Measurements from ENCODE around the gene TGFB2.

TGFB2 gene

DNA sequence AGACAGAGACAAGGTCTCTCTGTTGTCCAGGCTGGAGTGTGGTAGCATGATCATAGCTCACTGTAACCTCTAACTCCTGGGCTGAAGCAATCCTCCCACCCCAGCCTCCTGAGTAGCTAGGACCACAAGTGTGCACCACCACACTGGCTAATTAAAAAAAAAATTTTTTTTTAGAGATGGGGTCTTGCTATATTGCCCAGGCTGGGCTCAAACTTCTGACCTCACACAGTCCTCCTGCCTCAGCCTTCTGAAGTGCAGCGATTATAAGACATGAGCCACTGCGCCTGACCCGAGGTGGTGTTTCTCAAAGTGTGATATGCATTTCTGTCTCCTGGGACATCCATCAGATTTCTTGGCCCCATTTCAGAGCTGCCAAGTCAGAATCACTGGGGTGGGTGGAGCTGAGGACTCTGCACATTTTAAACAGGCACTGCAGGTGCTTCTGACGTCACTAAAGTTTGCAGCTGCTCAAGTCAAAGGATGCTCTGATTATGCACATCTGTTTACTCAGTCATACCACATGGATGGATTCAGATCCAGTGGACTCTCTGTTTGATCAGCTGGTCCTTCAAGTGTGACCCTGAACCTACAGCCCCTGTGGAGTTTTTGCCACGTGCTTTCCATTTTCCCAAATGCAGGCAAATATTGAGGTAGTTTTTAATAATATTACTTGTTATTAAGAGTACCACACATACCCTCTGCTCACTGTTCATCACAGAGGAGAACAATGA lies 21.4 kb downstream of the TGFB2 start:
- Histone ChIP-seq H3K4me1 (peaks cover 17% of the 10 kb centered on the region), H3K4me2 (peak overlapping the region; percentile 29), H4K20me1 (no peaks in the 10 kb centered on the region), H3K36me3 (no peaks in the 10 kb centered on the region), H3K9me3 (no peaks in the 10 kb centered on the region), H3K9ac (no peak overlapping the region), H3K27me3 (no peaks in the 10 kb centered on the region), H3K27ac (no peak overlapping the region), H3K4me3 (no peak overlapping the region)
- no peak for TF ChIP-seq Cebpa-rat (IDR thresholded peaks at IDR 0.05)

DNA sequence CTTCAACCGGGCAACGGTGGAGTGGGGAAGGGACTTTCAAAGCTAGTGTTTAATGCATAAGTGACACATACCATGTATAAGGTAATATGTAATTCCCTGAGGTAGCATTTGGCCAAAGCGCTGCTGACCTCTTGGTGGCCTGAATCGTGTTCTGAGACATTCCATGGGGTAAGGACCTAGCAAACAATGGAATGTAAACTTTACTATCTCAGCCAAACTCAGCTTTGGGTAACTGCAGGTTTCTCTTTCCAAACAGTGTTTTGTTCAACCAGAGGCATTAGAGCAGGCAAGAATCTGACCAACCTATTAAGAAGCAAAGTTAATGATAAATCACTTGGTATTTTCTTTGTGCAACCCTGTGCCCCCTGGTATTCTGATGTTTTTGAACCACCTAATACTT lies 22.0 kb downstream of the TGFB2 start:
- Histone ChIP-seq H3K36me3 (no peaks in the 10 kb centered on the region), H3K4me3 (no peak overlapping the region), H3K9me3 (no peaks in the 10 kb centered on the region), H3K4me2 (peak overlapping the region; percentile 29; the same call in 1 of the 2 replicates), H4K20me1 (no peaks in the 10 kb centered on the region), H3K4me1 (peaks cover 13% of the 10 kb centered on the region), H3K27me3 (no peaks in the 10 kb centered on the region), H3K27ac (no peak overlapping the region), H3K9ac (no peak overlapping the region)
- TF ChIP-seq Cebpa-rat (IDR thresholded peaks at IDR 0.05): no peak

DNA sequence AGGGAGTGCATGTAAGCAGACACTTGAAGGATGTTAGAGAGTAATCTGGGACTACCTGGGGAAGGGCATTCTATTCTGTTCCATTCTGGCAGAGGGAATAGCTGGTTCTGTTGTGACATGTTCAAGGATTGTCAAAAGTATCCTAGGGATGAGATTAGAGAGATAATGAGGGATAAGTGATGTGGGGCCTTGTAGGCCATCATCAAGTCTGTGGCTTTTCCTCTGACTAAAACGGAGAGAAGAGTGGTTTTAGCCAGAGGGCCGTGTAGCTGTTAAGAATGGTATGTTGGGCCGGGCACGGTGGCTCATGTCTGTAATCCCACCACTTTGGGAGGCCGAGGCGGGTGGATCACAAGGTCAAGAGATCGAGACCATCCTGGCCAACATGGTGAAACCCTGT lies 23.6 kb downstream of the TGFB2 start:
- Histone ChIP-seq H3K36me3 (no peaks in the 10 kb centered on the region), H3K9ac (no peak overlapping the region), H3K9me3 (no peaks in the 10 kb centered on the region), H3K4me3 (no peak overlapping the region), H3K27ac (no peak overlapping the region), H3K4me1 (peaks cover 13% of the 10 kb centered on the region), H3K4me2 (no peak overlapping the region), H3K27me3 (no peaks in the 10 kb centered on the region), H4K20me1 (no peaks in the 10 kb centered on the region)
- TF ChIP-seq Cebpa-rat (IDR thresholded peaks at IDR 0.05): no peak

DNA sequence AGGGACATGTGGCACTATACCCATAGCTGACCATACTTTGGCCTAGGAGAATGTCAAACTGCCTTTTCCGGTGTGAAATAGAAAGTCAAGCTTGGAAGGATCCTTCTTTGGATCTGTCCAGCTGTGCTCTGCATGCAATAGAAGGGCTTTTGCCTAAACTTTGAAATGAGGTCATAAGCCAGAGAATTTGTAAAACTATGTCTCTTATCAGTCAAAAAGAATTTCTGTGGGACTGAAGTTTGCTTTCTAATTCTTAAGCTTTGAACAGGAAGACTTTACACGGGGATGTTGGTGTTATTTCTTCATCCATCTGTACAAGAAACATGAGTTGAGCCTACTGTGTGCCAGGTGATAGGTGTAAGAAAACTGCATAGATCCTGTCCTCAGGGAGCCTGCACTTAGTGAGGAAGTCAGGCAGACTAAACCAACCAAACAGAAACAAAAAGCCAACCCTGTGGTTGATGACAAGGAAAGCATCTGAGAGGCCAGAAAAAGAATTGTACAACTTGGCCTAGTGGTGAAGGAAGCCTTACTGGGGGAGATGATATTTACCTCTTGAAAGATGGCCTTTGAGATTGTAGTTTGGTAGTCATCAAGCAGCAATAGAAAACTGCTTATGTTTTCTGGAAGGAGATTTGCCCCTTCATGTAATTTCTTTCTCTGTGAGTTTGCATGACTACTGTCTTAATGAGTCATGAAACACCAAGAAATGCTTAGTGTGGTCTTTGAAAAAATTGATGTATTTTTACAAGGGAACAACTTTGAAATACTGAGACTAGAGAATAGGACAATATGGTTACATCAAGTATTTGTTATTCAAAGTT lies 24.8 kb downstream of the TGFB2 start:
- no peak overlapping the region for H3K9ac ChIP-seq
- H3K27me3 ChIP-seq: no peaks in the 10 kb centered on the region
- H3K4me3 ChIP-seq: no peak overlapping the region
- no peaks in the 10 kb centered on the region for H3K36me3 ChIP-seq
- H3K9me3 ChIP-seq: no peaks in the 10 kb centered on the region
- no peak overlapping the region for H3K27ac ChIP-seq
- H4K20me1 ChIP-seq: no peaks in the 10 kb centered on the region
- peaks cover 13% of the 10 kb centered on the region for H3K4me1 ChIP-seq
- no peak overlapping the region for H3K4me2 ChIP-seq
- TF ChIP-seq Cebpa-rat (IDR thresholded peaks at IDR 0.05): no peak

DNA sequence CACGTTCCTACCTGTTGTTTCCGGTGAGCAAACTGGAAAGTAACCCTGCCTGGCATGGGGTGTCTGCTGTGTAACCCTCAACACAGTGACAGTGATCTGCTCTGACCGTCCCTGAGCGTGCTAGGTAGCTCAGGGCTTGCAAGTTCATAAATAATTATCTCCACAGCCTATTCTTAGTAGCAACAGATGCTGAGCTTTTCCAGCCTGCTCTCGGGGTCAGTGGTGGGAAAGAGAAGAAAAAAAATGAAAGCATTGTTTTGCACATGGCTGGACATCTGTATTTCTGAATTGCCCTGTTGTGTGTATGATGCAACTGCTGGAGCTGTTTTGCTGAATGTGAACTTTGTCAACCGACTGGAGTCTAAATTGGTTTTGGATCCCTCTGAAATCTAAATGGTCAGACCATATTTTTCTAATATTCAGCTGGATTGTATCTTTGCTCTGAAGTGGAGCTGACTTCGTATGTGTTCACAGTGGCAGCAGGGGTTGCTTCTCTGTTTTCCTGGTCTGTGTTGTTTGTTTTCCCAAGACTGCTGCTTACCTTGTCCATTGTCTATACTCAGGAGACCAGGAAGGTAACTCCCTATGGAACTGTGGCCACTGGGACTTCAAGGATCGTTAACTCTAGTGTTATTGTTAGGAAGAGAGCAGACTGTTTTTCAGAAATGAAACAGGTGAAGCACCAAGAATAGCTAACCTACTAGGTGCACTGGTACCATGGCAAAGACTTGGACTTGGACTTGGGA lies 27.0 kb downstream of the TGFB2 start:
- Histone ChIP-seq H3K27ac (no peak overlapping the region), H3K4me3 (no peak overlapping the region), H3K4me2 (no peak overlapping the region), H3K36me3 (no peaks in the 10 kb centered on the region), H3K9ac (no peak overlapping the region), H3K27me3 (no peaks in the 10 kb centered on the region), H3K4me1 (peaks cover 9% of the 10 kb centered on the region), H3K9me3 (no peaks in the 10 kb centered on the region), H4K20me1 (no peaks in the 10 kb centered on the region)
- no peak for TF ChIP-seq Cebpa-rat (IDR thresholded peaks at IDR 0.05)

GRCh38 chr1:218374401-218375353 lies 29.5 kb downstream of the TGFB2 start:
- Histone ChIP-seq H3K27ac (no peak overlapping the region), H3K9me3 (no peaks in the 10 kb centered on the region), H3K27me3 (no peaks in the 10 kb centered on the region), H3K4me3 (no peak overlapping the region), H3K36me3 (no peaks in the 10 kb centered on the region), H3K4me1 (peaks cover 17% of the 10 kb centered on the region), H3K4me2 (no peak overlapping the region), H3K9ac (no peak overlapping the region), H4K20me1 (no peaks in the 10 kb centered on the region)
- no peak for TF ChIP-seq Cebpa-rat (IDR thresholded peaks at IDR 0.05)

GRCh38 chr1:218376722-218377121 lies 31.6 kb downstream of the TGFB2 start:
- TF ChIP-seq Cebpa-rat (IDR thresholded peaks at IDR 0.05): no peak
- Histone ChIP-seq H3K9ac (no peak overlapping the region), H3K27me3 (no peaks in the 10 kb centered on the region), H3K4me2 (peak overlapping the region; percentile 55), H4K20me1 (no peaks in the 10 kb centered on the region), H3K9me3 (no peaks in the 10 kb centered on the region), H3K36me3 (no peaks in the 10 kb centered on the region), H3K4me3 (no peak overlapping the region), H3K27ac (no peak overlapping the region), H3K4me1 (peaks cover 17% of the 10 kb centered on the region)

GRCh38 chr1:218377143-218377660 lies 32.1 kb downstream of the TGFB2 start:
- peaks cover 17% of the 10 kb centered on the region for H3K4me1 ChIP-seq
- no peaks in the 10 kb centered on the region for H3K9me3 ChIP-seq
- no peak for TF ChIP-seq Cebpa-rat (IDR thresholded peaks at IDR 0.05)
- no peak overlapping the region for H3K4me3 ChIP-seq
- H3K27me3 ChIP-seq: no peaks in the 10 kb centered on the region
- peak overlapping the region; percentile 55 for H3K4me2 ChIP-seq
- no peaks in the 10 kb centered on the region for H4K20me1 ChIP-seq
- H3K36me3 ChIP-seq: no peaks in the 10 kb centered on the region
- no peak overlapping the region for H3K27ac ChIP-seq
- no peak overlapping the region for H3K9ac ChIP-seq

All from BLaER1 (cell line).